OCI-LY7 (cell line): ENCODE results near the gene FANCI. TPM values are rescaled to one million over a fixed set of nuclear protein-coding genes. Genes with fewer than 3 reads are reported as not detected.

Source experiments
- BruUV-seq: library from RNA; stranded (reverse); fragments of 400-500 nt; replicated peaks from 2 replicates; lab custom pipeline; 2021; lab: Mats Ljungman, UMichigan
- CTCF ChIA-PET: fragments of 300-600 bp; sonication (Branson Sonifier 250); formaldehyde crosslinking; loops from one replicate; lab custom pipeline; 2022; ENCODE audit warnings: antibody characterized with exemption; ENCODE audit not compliant: unreplicated experiment; lab: Charles Lee
- POLR2A ChIA-PET: fragments of 300-600 bp; sonication (Branson Sonifier 250); formaldehyde crosslinking; loops from one replicate; lab custom pipeline; 2022; ENCODE audit warnings: antibody characterized with exemption; lab: Charles Lee
- DNase-seq: peaks from one replicate; pipeline ENCODE4 v3.0.0-alpha.2; 2015; ENCODE audit warnings: low spot score
- H2AFZ ChIP-seq: fragments of 200-600 bp; sonication (generic), shearing (Covaris generic); 2 replicates; pipeline ENCODE4 v1.6.1; 2014; ENCODE audit warnings: mild to moderate bottlenecking, antibody characterized with exemption, low read length, moderate library complexity
- H3K27ac ChIP-seq: fragments of 200-600 bp; sonication (generic); 2 replicates; pipeline ENCODE4 v1.5.1; 2014; ENCODE audit warnings: mixed run types, low read depth, mild to moderate bottlenecking, moderate library complexity, low read length, inconsistent platforms; ENCODE audit not compliant: poor library complexity, severe bottlenecking
- H3K36me3 ChIP-seq: fragments of 200-600 bp; sonication (generic); 2 replicates; pipeline ENCODE4 v1.6.1; 2014; ENCODE audit warnings: mild to moderate bottlenecking, antibody characterized with exemption, low read length, moderate library complexity, mixed read lengths; ENCODE audit not compliant: insufficient read depth
- H3K4me1 ChIP-seq: fragments of 200-600 bp; sonication (generic); 2 replicates; pipeline ENCODE4 v1.5.1; 2014; ENCODE audit warnings: mild to moderate bottlenecking, low read length; ENCODE audit not compliant: insufficient read depth, poor library complexity, severe bottlenecking
- H3K4me2 ChIP-seq: fragments of 200-600 bp; sonication (generic); 2 replicates; pipeline ENCODE4 v1.6.1; 2014; ENCODE audit warnings: mild to moderate bottlenecking, low read length
- H3K4me3 ChIP-seq: fragments of 200-600 bp; sonication (generic); 2 replicates; pipeline ENCODE4 v1.5.1; 2014; ENCODE audit warnings: mild to moderate bottlenecking, low read depth, low read length; ENCODE audit not compliant: poor library complexity, severe bottlenecking
- H3K79me2 ChIP-seq: fragments of 200-600 bp; sonication (generic); 2 replicates; pipeline ENCODE4 v1.6.1; 2016; ENCODE audit warnings: low read depth, mild to moderate bottlenecking, low read length, moderate library complexity, mixed read lengths; ENCODE audit not compliant: insufficient read depth
- H3K9me2 ChIP-seq: fragments of 200-600 bp; sonication (generic); 2 replicates; pipeline ENCODE4 v1.6.1; 2016; ENCODE audit warnings: mild to moderate bottlenecking, low read length, mixed read lengths; ENCODE audit not compliant: insufficient read depth
- H3K9me3 ChIP-seq: fragments of 200-600 bp; sonication (generic); 2 replicates; pipeline ENCODE4 v1.6.1; 2014; ENCODE audit warnings: mild to moderate bottlenecking, mixed run types, low read length, mixed read lengths
- H4K20me1 ChIP-seq: fragments of 200-600 bp; sonication (generic); 2 replicates; pipeline ENCODE4 v1.6.1; 2014; ENCODE audit warnings: mild to moderate bottlenecking, antibody characterized with exemption, low read length, moderate library complexity, mixed read lengths; ENCODE audit not compliant: insufficient read depth
- CTCF ChIP-seq: fragments of 200-600 bp; sonication (generic); conservative IDR thresholded peaks from 2 replicates; pipeline ENCODE4 v1.5.1; 2014; ENCODE audit warnings: mild to moderate bottlenecking, antibody characterized with exemption, low read length, moderate library complexity, mixed read lengths
- EZH2phosphoT487 ChIP-seq: fragments of 200-600 bp; sonication (generic); IDR thresholded peaks from 2 replicates; pipeline ENCODE4 v1.6.1; 2018; ENCODE audit warnings: low read depth, borderline replicate concordance, mild to moderate bottlenecking, mixed run types, antibody characterized with exemption, low read length, moderate library complexity, mixed read lengths
- intact Hi-C: fragments of 100-400 bp; cut with micrococcal nuclease; formaldehyde crosslinking; loops from one replicate; pipeline ENCODE4 v1.10.0; 2022; ENCODE audit not compliant: unreplicated experiment
- total RNA-seq, 2 experiments: library from RNA; depleted of rRNA in 1 of 2; stranded (reverse); fragments of >200 nt in 1 of 2; shearing (Covaris generic) in 1 of 2; gene quantifications; 2 replicates each; pipeline ENCODE4 v1.2.3, GENCODE V29; 2014 to 2022

The FANCI gene
- total RNA-seq, 2 experiments from 2014 or later, result 112 to 211 TPM

GRCh38 chr15:89307791-89308190, 64.0 kb downstream of the FANCI start:
- Histone ChIP-seq H3K79me2 (no peaks in the 10 kb centered on the region), H3K27ac (no peak overlapping the region), H4K20me1 (no peaks in the 10 kb centered on the region), H3K4me3 (no peak overlapping the region), H3K4me1 (no peaks in the 10 kb centered on the region), H3K9me3 (no peaks in the 10 kb centered on the region), H2AFZ (no peak overlapping the region), H3K36me3 (peaks cover 97% of the 10 kb centered on the region), H3K9me2 (no peaks in the 10 kb centered on the region), H3K4me2 (no peak overlapping the region)
- intact Hi-C loops, result no loop called here
- no peak for DNase-seq
- no TSS peak for BruUV-seq
- TF ChIP-seq CTCF (no peak), EZH2phosphoT487 (no peak)
- POLR2A ChIA-PET, result interaction anchor here (1.3 kb wide), 1 partner anchor 23 kb away, joined by 4 read pairs; no protein-coding TSS in a partner anchor
- CTCF ChIA-PET, result no interaction called here

- Histone ChIP-seq H2AFZ (no peak overlapping the region), H3K36me3 (peaks cover 97% of the 10 kb centered on the region), H3K9me3 (no peaks in the 10 kb centered on the region), H3K27ac (no peak overlapping the region), H3K79me2 (no peaks in the 10 kb centered on the region), H3K4me3 (no peak overlapping the region), H3K4me1 (no peaks in the 10 kb centered on the region), H4K20me1 (no peaks in the 10 kb centered on the region), H3K4me2 (no peak overlapping the region), H3K9me2 (no peaks in the 10 kb centered on the region)
- no TSS peak for BruUV-seq
- intact Hi-C loops, result no loop called here
- ChIA-PET CTCF (no interaction called here), POLR2A (interaction anchor here (1.3 kb wide), 1 partner anchor 23 kb away, joined by 4 read pairs; no protein-coding TSS in a partner anchor)
- no peak for DNase-seq
- TF ChIP-seq EZH2phosphoT487 (no peak), CTCF (no peak)
Observed at GRCh38 chr15:89308236-89308635, 64.5 kb downstream of the FANCI start.

GRCh38 chr15:89309993-89310392, 66.2 kb downstream of the FANCI start:
- Histone ChIP-seq H3K9me2 (no peaks in the 10 kb centered on the region), H3K27ac (no peak overlapping the region), H3K36me3 (peaks cover 97% of the 10 kb centered on the region), H3K79me2 (no peaks in the 10 kb centered on the region), H4K20me1 (no peaks in the 10 kb centered on the region), H3K4me1 (no peaks in the 10 kb centered on the region), H2AFZ (no peak overlapping the region), H3K4me3 (no peak overlapping the region), H3K9me3 (no peaks in the 10 kb centered on the region), H3K4me2 (no peak overlapping the region)
- no TSS peak for BruUV-seq
- POLR2A ChIA-PET, result no interaction called here
- no peak for DNase-seq
- CTCF ChIA-PET, result interaction anchor here (1.0 kb wide), 1 partner anchor 103 kb away, joined by 3 read pairs; no protein-coding TSS in a partner anchor
- no peak for TF ChIP-seq EZH2phosphoT487
- no peak for TF ChIP-seq CTCF
- intact Hi-C loops, result no loop called here
